ENCODE measurements around the gene MED15.
"Not testable (repeated sequence)": the region's sequence is repeated elsewhere in the genome, so short reads cannot be mapped to it uniquely, and the experiment has no call there.

Gene MED15, protein sequence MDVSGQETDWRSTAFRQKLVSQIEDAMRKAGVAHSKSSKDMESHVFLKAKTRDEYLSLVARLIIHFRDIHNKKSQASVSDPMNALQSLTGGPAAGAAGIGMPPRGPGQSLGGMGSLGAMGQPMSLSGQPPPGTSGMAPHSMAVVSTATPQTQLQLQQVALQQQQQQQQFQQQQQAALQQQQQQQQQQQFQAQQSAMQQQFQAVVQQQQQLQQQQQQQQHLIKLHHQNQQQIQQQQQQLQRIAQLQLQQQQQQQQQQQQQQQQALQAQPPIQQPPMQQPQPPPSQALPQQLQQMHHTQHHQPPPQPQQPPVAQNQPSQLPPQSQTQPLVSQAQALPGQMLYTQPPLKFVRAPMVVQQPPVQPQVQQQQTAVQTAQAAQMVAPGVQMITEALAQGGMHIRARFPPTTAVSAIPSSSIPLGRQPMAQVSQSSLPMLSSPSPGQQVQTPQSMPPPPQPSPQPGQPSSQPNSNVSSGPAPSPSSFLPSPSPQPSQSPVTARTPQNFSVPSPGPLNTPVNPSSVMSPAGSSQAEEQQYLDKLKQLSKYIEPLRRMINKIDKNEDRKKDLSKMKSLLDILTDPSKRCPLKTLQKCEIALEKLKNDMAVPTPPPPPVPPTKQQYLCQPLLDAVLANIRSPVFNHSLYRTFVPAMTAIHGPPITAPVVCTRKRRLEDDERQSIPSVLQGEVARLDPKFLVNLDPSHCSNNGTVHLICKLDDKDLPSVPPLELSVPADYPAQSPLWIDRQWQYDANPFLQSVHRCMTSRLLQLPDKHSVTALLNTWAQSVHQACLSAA

GRCh38 chr22:20507253-20508066 is at the start of gene MED15:
Gene MED15 (plus strand): TSS chr22:20507610. CDS start chr22:20507679, 69 bp downstream.
- DNase-seq, result peak; percentile 96

DNA sequence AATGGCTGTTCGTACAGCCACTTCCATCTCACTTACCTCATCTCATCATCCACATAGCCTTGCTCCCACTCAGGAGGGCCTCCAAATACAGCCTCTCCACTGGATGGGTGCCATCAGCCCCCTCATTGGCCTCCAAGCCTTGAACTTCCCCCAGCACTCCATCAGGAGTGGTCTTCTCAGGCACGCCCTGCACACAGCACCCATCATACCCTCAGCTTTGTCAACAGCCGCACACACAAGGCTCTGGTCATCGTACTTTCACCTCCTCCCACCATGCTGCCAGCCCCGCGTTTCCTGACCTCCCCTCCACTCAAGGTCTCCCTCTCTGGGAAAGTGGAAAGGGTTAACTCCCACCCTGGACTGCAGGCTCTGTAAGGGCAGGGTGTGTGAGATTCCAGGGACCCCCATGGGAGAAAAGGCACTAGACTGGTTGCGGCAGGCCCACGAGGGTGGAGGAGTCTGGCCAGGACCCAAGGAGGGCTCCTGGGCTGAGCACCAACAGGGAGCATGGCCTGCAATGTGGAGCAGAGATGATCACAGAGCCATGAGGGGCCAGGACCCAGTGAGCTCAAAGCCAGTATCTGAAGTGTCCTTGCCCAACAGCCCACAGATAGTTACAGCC is 48.8 kb upstream of the MED15 start:
- no peak for DNase-seq

DNA sequence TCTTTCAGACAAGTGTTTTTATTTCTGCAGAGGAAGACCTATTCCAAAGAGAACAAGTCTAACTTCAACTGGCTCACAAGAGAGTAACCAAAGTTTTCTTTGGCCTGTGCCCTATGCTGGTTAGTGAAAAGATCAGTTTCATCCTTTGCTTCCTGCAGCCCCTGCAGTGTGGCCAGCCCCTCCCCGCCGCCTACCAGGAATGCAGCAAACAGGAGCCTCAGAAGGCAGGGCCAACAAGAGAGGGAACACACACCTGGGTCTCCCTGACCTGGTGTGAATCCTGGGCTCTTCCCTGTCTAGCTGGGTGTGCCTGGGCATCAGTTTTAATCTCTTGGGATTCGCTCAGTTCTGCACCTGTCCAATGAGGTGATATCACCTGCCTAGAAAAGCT is 48.3 kb upstream of the MED15 start:
- DNase-seq, result no peak

DNA sequence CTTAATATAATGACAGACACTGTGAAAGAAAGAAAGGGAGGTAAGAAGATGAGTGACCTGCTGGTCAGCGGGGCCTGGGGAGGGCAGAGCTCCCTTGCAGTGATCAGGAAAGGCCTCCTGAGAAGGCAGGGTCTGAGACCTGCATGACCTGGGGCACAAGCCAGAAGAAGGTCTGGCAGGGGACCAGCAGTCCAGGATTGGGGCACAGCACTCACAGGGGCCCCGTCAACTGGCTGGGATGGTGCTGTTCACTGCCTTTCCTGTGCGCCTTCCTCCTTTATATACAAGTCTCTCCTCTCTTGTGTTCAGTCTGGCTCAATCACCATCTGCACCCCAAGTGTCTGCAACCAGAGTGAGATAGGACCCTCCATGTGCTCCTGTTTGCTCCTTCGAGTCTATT is 47.5 kb upstream of the MED15 start:
- no peak for DNase-seq

GRCh38 chr22:20463324-20464095 is 43.9 kb upstream of the MED15 start:
- DNase-seq, result peak; percentile 39

DNA sequence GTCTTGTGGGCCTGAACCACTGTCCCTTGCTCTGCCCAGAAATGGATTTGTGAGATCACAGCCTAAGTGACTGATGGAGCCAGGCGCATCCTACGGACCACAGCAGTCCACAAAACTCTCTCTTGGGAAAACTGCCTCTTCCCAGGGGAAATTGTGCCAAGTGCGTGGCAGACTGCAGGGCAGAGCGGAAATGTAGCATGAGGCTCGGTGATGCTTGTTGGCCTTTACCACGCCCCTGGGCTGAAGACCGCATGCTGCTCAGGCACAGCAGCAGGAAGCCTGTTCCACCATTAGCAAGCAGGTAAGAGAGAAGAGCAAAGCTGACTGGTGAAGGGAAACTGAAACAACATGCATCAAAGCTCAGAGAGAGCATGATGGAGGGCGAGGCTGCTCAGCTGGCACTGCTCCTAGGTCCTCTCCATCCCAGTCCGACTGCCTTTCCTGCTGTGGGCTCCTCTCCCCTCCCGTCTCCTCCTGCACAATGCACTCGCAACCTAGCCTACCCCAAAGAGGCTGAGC is 43.3 kb upstream of the MED15 start:
- no peak for DNase-seq

DNA sequence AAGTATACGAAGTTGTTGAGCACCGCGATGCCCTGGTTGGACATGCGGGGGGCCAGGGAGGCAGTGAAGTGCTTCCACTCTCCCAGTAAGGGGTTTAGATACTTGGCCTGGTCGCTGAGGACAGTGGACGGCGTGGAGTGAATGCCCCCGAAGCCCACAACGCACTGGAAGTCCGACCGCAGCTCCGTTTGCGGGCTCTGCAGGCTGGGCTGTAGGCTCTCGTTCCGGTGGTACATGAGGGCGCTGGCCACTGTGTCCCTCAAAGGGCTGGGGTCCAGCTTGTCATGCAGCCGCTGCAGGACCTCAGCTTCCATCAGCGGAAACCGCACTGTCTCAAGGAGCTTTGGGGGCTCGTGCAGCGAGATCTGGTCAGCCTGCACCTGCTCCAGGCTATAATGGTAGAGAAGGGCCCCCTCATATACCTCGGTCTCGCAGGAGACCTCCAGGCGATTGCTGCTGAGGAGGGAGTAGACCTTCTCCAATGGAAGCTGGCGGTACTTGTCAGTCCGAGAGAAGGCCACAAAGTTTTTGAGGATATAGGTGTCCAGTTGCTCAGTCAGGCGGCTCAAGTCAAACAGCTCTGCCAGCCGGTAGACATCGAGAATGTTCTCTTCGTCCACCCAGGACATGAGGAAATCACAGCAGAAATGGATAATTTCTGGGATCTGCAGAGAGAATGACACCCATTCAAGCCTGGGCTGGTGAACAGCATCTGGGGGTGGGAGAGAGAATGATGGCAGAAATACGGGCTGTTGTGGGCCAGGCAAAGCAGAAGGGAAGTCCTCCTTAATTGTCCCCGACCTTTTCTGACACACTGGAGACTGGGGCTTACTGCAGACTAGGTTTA is 42.3 kb upstream of the MED15 start:
- no peak for DNase-seq

DNA sequence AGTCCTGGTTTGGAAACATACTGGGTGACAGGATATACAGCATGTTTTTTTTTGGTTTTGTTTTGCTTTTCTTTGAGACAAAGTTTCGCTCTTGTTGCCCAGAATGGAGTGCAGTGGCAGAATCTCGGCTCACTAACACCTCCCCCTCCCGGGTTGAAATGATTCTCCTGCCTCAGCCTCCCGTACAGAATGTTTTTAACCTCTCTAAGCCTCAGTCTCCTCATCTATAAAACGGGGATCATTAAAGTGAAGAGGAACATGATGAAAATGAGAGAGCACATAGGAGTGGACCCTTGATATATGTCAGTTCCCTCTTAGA is 41.7 kb upstream of the MED15 start:
- no peak for DNase-seq

GRCh38 chr22:20466659-20467379 is 40.6 kb upstream of the MED15 start:
- no peak for DNase-seq

DNA sequence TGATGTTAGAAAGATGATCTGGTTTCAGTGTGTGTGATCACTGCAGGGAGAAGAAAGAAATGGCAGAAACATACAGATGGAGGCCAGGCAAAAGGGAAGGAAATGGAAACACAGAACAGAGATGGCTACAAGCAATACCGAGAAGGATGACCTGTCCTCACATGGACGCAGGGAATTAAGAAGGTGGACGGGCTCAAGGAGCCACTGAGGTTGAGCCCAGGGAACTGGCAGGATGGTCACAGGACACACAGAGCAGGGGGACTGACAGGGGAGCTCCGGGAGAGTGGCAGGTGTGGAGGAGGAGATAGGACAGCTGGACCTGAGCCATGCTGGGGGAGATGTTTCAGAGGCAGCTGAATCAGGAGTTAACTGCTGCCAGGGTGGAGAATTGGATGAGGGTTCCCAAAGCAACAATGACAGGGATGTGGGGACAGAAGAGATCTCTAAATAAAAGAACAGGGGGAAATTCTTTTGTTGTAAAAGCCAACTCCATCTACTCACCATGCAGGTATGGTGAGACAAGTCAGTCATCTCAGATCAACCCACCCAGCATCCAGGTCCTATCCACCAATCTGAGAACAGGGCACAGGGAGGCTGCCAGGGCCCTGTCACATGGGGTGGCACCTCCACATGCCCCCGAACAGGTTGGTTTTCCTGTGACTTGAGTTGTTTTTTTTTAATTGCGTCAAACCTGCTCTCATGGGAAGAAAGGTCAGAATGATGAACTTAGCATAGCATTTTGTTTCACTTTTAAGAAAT is 38.1 kb upstream of the MED15 start:
- no peak for DNase-seq

DNA sequence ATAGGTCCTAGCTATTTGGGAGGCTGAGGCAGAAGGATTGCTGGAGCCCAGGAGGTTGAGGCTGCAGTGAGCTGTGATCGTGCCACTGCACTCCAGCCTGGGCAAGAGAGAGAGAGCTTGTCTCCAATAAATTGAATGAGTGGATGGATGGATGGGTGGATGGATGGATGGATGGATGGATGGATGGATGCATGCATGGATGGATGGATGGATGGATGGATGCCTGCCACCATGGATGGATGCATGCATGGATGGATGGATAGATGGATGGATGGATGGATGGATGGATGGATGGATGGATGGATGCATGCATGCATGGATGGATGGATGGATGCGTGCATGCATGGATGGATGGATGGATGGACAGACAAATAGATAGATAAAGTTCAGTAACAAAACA is 36.9 kb upstream of the MED15 start:
- not testable (repeated sequence) for DNase-seq

DNA sequence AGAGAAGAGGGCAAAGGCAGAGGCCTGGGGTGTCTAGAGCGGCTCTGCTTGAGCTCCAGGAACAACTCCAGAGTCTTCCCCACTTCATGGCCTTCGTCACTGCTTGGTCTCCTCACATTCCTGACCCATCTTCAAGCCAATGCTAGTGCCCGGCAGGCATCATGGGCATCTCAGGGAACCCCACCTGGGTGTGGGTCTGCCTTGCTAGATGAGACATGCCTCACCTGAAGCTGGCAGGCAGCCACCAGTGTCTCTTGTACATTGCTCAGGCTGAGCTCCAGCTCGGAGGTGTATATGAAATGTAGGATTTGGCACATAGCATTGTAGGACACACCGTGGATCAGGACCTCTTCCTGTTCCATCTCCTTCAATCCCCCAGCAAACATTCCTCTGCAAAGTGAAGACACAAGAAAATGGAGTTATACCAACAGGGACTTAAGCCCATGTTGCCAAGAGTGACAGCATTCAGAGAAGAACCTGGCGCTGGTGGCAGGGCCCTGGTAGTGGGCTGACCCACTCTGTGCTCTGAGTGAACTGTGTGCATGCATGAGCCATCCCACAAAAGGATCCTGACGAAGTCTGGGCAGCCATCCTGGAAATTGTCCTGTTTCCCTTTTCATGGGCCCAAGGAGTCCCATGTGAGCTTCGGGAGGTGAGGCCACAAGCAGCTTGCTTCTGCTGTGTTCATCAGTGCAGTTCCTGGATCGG is 36.1 kb upstream of the MED15 start:
- DNase-seq, result no peak

GRCh38 chr22:20472629-20473442 is 34.6 kb upstream of the MED15 start:
- DNase-seq, result no peak

DNA sequence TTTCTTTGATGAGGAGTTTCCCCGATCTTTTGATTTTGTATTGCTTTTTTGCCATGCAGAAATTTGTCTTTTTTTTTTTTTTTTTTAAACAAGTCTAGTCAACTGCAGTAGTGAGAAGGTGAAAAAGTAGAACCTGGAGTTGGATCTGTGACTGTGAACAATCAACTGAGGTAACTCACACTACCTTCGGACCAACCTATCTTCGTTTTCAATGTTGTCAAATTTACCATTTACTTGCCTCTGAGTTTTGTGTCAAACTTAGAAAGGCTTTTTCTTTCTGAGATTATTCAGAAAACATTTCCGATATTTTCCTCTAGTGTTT is 32.3 kb upstream of the MED15 start:
- no peak for DNase-seq

GRCh38 chr22:20475569-20475968 is 31.8 kb upstream of the MED15 start:
- not testable (repeated sequence) for DNase-seq

DNA sequence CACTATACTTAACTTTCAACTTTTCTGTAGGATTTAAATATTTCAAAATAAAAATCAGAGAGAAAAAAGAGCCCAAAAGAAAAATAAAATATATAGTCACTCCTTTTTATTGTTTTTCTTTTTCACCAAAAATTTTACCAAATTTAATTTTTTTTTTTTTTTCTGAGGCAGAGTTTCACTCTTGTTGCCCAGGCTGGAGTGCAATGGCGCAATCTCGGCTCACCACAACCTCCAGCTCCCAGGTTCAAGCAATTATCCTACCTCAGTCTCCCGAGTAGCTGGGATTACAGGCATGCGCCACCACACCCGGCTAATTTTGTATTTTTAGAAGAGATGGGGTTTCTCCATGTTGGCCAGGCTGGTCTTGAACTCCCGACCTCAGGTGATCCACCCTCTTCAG is 29.4 kb upstream of the MED15 start:
- DNase-seq, result not testable (repeated sequence)

- no peak for DNase-seq
These were observed 27.7 kb upstream of the MED15 start for GRCh38 chr22:20479612-20480196.

GRCh38 chr22:20483143-20483506 is 24.3 kb upstream of the MED15 start:
- DNase-seq, result not testable (repeated sequence)

Data from hematopoietic multipotent progenitor cell treated with erythropoietin and hydrocortisone succinate and interleukin-3 and kit ligand, for 6 days (in vitro differentiated cells).